ENCODE data around the gene SH3D19.

DNA sequence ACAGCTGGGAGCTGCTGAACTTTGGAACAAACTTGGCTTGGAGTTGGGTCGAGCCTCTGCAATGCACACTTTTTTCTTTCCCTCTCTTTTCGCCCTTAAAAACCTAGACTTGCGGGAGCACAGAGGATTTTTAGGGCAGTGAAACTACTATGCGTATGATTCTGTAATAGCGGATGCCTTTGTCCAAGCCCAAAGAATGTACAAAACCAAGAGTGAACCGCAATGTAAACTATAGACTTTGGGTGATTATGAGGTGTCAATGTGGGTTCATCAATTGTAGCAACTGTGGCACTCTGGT lies 493 bp upstream of the SH3D19 start:
- no peak for TF ChIP-seq POLR2A (IDR thresholded peaks at IDR 0.05; ENCODE audit: low read depth, low read length)
- TF ChIP-seq POU2F2 (IDR thresholded peaks at IDR 0.05; ENCODE audit: low read depth, low read length) = no peak
- no peak for TF ChIP-seq POLR2AphosphoS5 (IDR thresholded peaks at IDR 0.05; ENCODE audit: low read depth, low read length)
- TF ChIP-seq TAF1 (IDR thresholded peaks at IDR 0.05; ENCODE audit: low read depth, low read length) = no peak
- TF ChIP-seq PAX5 (IDR thresholded peaks at IDR 0.05; ENCODE audit: insufficient read depth, low read length, severe bottlenecking) = no peak
- no peak for TF ChIP-seq SPI1 (IDR thresholded peaks at IDR 0.05; ENCODE audit: low read depth, low read length)

All from GM12891 (cell line).